ENCODE results near the gene ATF2. TPM values are rescaled to one million over a fixed set of nuclear protein-coding genes. Genes with fewer than 3 reads are reported as not detected.

The ATF2 gene
- total and polyA plus RNA-seq, 2 of the 13 experiments (the other 11 are each of a cell fraction or from before 2014, with no cell fraction given), result 91.6 to 95.1 TPM

DNA sequence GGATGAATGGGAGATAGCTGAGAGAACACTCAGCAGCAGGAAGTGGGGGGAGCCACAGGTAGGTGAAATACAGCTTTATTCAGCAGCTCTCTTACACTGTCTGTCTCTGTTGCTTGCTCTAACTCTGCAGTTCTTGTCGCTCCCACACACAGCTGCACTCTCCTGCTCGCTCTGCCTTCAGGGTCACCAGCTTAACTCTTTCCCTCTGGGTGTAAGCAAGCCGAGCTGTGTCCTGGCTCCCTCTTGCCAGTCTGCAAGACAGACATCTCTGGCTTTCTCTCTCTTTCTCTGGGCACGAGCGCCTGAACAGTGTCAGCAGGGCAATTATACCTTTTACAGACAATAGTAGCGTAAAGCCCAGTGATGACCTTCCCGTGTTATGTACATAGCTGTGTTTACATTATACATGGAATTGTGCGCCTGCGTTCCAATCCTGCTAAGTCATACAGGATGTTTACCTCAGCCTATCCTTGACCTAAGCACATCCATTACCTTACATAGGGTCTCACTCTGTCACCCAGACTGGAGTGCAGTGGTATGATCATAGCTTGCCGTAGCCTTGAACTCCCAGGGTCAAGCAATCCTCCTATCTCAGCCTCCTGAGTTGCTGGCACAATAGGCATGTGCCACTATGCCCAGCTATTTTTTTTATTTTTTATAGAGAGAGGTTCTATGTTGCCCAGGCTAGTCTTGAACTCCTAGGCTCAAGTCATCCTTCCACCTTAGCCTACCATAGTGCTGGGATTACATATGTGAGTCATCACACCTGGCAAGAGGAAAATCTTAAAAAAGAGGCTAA, 105.0 kb downstream of the ATF2 start (continued):
- TF ChIP-seq, protein P1, sequence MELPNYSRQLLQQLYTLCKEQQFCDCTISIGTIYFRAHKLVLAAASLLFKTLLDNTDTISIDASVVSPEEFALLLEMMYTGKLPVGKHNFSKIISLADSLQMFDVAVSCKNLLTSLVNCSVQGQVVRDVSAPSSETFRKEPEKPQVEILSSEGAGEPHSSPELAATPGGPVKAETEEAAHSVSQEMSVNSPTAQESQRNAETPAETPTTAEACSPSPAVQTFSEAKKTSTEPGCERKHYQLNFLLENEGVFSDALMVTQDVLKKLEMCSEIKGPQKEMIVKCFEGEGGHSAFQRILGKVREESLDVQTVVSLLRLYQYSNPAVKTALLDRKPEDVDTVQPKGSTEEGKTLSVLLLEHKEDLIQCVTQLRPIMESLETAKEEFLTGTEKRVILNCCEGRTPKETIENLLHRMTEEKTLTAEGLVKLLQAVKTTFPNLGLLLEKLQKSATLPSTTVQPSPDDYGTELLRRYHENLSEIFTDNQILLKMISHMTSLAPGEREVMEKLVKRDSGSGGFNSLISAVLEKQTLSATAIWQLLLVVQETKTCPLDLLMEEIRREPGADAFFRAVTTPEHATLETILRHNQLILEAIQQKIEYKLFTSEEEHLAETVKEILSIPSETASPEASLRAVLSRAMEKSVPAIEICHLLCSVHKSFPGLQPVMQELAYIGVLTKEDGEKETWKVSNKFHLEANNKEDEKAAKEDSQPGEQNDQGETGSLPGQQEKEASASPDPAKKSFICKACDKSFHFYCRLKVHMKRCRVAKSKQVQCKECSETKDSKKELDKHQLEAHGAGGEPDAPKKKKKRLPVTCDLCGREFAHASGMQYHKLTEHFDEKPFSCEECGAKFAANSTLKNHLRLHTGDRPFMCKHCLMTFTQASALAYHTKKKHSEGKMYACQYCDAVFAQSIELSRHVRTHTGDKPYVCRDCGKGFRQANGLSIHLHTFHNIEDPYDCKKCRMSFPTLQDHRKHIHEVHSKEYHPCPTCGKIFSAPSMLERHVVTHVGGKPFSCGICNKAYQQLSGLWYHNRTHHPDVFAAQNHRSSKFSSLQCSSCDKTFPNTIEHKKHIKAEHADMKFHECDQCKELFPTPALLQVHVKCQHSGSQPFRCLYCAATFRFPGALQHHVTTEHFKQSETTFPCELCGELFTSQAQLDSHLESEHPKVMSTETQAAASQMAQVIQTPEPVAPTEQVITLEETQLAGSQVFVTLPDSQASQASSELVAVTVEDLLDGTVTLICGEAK (IDR thresholded peaks at IDR 0.05), result 0 out of 2 replicates have a peak, but pooled peaks have one; percentile 24
- TF ChIP-seq, protein P1 (CRISPR knock-in tag; IDR thresholded peaks at IDR 0.05), result peak; percentile 96
- TF ChIP-seq STAT6 (CRISPR knock-in tag; IDR thresholded peaks at IDR 0.05; ENCODE audit: borderline replicate concordance), result peak; percentile 99
- TF ChIP-seq NFIB (CRISPR knock-in tag; IDR thresholded peaks at IDR 0.05; ENCODE audit: borderline replicate concordance), result no peak
- TF ChIP-seq BCL6 (CRISPR knock-in tag; IDR thresholded peaks at IDR 0.05), result peak; percentile 95
- no peak for TF ChIP-seq SATB2 (CRISPR knock-in tag; IDR thresholded peaks at IDR 0.05)
- TF ChIP-seq MBNL3 (CRISPR knock-in tag; conservative IDR thresholded peaks at IDR 0.05), result no peak
- TF ChIP-seq, protein P2, sequence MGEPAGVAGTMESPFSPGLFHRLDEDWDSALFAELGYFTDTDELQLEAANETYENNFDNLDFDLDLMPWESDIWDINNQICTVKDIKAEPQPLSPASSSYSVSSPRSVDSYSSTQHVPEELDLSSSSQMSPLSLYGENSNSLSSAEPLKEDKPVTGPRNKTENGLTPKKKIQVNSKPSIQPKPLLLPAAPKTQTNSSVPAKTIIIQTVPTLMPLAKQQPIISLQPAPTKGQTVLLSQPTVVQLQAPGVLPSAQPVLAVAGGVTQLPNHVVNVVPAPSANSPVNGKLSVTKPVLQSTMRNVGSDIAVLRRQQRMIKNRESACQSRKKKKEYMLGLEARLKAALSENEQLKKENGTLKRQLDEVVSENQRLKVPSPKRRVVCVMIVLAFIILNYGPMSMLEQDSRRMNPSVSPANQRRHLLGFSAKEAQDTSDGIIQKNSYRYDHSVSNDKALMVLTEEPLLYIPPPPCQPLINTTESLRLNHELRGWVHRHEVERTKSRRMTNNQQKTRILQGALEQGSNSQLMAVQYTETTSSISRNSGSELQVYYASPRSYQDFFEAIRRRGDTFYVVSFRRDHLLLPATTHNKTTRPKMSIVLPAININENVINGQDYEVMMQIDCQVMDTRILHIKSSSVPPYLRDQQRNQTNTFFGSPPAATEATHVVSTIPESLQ (CRISPR knock-in tag; conservative IDR thresholded peaks at IDR 0.05), result peak; percentile 70; the same call in 1 of the 2 replicates
- peak; percentile 73; the same call in 1 of the 2 replicates for TF ChIP-seq KDM5B (CRISPR knock-in tag; IDR thresholded peaks at IDR 0.05; ENCODE audit: borderline replicate concordance)
- TF ChIP-seq POLR2G (IDR thresholded peaks at IDR 0.05; ENCODE audit: low read depth, low read length), result peak; percentile 76
- no peak for TF ChIP-seq ZSCAN12 (CRISPR knock-in tag; IDR thresholded peaks at IDR 0.05)
- peak; percentile 95; the same call in 1 of the 2 replicates for TF ChIP-seq ZNF747 (CRISPR knock-in tag; IDR thresholded peaks at IDR 0.05; ENCODE audit: borderline replicate concordance)
- no peak for TF ChIP-seq ZNF790 (CRISPR knock-in tag; IDR thresholded peaks at IDR 0.05; ENCODE audit: borderline replicate concordance)
- TF ChIP-seq RFX1 (IDR thresholded peaks at IDR 0.05), result no peak

Measured in HepG2 (cell line).